MM.1S (cell line): ENCODE data around the gene METAP1D.

ENCODE experiments used
- DNase-seq: peaks from one replicate; pipeline ENCODE4 v3.0.0-alpha.2; 2015
- H2AFZ ChIP-seq: fragments of 300-600 bp; sonication (generic); 2 replicates; pipeline ENCODE4 v1.6.0; 2016; ENCODE audit warnings: antibody characterized with exemption, low read length
- H3F3A ChIP-seq: fragments of 300-600 bp; sonication (generic); 2 replicates; pipeline ENCODE4 v1.6.1; 2016; ENCODE audit warnings: mild to moderate bottlenecking, antibody characterized with exemption, low read length, moderate library complexity, mixed read lengths; ENCODE audit not compliant: insufficient read depth
- H3K27ac ChIP-seq: fragments of 300-600 bp; sonication (generic); 2 replicates; pipeline ENCODE4 v1.5.1; 2016; ENCODE audit warnings: mild to moderate bottlenecking, low read length
- H3K27me3 ChIP-seq: fragments of 300-600 bp; sonication (generic); replicated peaks from 2 replicates; pipeline ENCODE4 v1.6.0; 2016; ENCODE audit warnings: low read length; ENCODE audit not compliant: insufficient read depth
- H3K36me3 ChIP-seq: fragments of 300-600 bp; sonication (generic); replicated peaks from 2 replicates; pipeline ENCODE4 v1.6.1; 2016; ENCODE audit warnings: mild to moderate bottlenecking, low read length, mixed read lengths; ENCODE audit not compliant: insufficient read depth
- H3K4me1 ChIP-seq: fragments of 300-600 bp; sonication (generic); 2 replicates; pipeline ENCODE4 v1.6.1; 2016; ENCODE audit warnings: low read length, mixed read lengths
- H3K4me2 ChIP-seq: fragments of 300-600 bp; sonication (generic); 2 replicates; pipeline ENCODE4 v1.6.0; 2016; ENCODE audit warnings: low read depth, low read length
- H3K4me3 ChIP-seq: fragments of 300-600 bp; sonication (generic); 2 replicates; pipeline ENCODE4 v1.5.1; 2016; ENCODE audit warnings: low read length, mixed read lengths
- H3K79me2 ChIP-seq: fragments of 300-600 bp; sonication (generic); 2 replicates; pipeline ENCODE4 v1.6.1; 2016; ENCODE audit warnings: mixed run types, low read length, mixed read lengths
- H3K9ac ChIP-seq: fragments of 300-600 bp; sonication (generic); 2 replicates; pipeline ENCODE4 v1.6.1; 2016; ENCODE audit warnings: low read length, mixed read lengths
- H3K9me2 ChIP-seq: fragments of 300-600 bp; sonication (generic); replicated peaks from 2 replicates; pipeline ENCODE4 v1.6.1; 2016; ENCODE audit warnings: mild to moderate bottlenecking, low read length, mixed read lengths; ENCODE audit not compliant: insufficient read depth
- H3K9me3 ChIP-seq: fragments of 300-600 bp; sonication (generic); replicated peaks from 2 replicates; pipeline ENCODE4 v1.6.1; 2016; ENCODE audit warnings: mild to moderate bottlenecking, low read length, mixed read lengths; ENCODE audit not compliant: insufficient read depth
- H4K20me1 ChIP-seq: fragments of 300-600 bp; sonication (generic); 2 replicates; pipeline ENCODE4 v1.6.1; 2016; ENCODE audit warnings: mild to moderate bottlenecking, low read length, moderate library complexity, mixed read lengths; ENCODE audit not compliant: insufficient read depth
- CTCF ChIP-seq: fragments of 300-600 bp; sonication (generic); IDR thresholded peaks from 2 replicates; pipeline ENCODE4 v1.5.1; 2016; ENCODE audit warnings: antibody characterized with exemption, low read length, mixed read lengths
- EZH2 ChIP-seq: fragments of 300-600 bp; sonication (generic); optimal IDR thresholded peaks from 2 replicates; pipeline ENCODE3; 2017; ENCODE audit warnings: low read depth, mild to moderate bottlenecking, antibody characterized with exemption, low read length, mixed read lengths
- EZH2phosphoT487 ChIP-seq: fragments of 300-600 bp; sonication (generic); IDR thresholded peaks from 2 replicates; pipeline ENCODE4 v1.6.1; 2018; ENCODE audit warnings: antibody characterized with exemption, low read length

Gene METAP1D

GRCh38 chr2:172095146-172095904 lies 95.6 kb downstream of the METAP1D start:
- no peaks in the 10 kb centered on the region for H3K79me2 ChIP-seq
- no peaks in the 10 kb centered on the region for H3K9me3 ChIP-seq
- no peak overlapping the region for H3K27ac ChIP-seq
- TF ChIP-seq EZH2 (no peak), CTCF (no peak), EZH2phosphoT487 (no peak)
- H3K4me2 ChIP-seq = peak overlapping the region; percentile 88
- DNase-seq = peak; percentile 31
- no peaks in the 10 kb centered on the region for H4K20me1 ChIP-seq
- no peaks in the 10 kb centered on the region for H3K36me3 ChIP-seq
- H3F3A ChIP-seq = no peaks in the 10 kb centered on the region
- no peaks in the 10 kb centered on the region for H3K9me2 ChIP-seq
- H2AFZ ChIP-seq = peak overlapping the region; percentile 81
- H3K27me3 ChIP-seq = peaks cover 92% of the 10 kb centered on the region
- no peak overlapping the region for H3K9ac ChIP-seq
- no peaks in the 10 kb centered on the region for H3K4me1 ChIP-seq
- peak overlapping the region; percentile 73 for H3K4me3 ChIP-seq

- Histone ChIP-seq H3K27ac (no peak overlapping the region), H3K9ac (no peak overlapping the region)
Measured at GRCh38 chr2:172095905-172096625, 96.3 kb downstream of the METAP1D start.

More at GRCh38 chr2:172095905-172096625, 96.3 kb downstream of the METAP1D start:
- no peaks in the 10 kb centered on the region for H3K36me3 ChIP-seq
- no peaks in the 10 kb centered on the region for H3K9me3 ChIP-seq
- H3F3A ChIP-seq = no peaks in the 10 kb centered on the region
- peak overlapping the region; percentile 88 for H3K4me2 ChIP-seq
- H2AFZ ChIP-seq = peak overlapping the region; percentile 81
- peak overlapping the region; percentile 73 for H3K4me3 ChIP-seq
- TF ChIP-seq EZH2phosphoT487 (0 out of 2 replicates have a peak, but pooled peaks have one; percentile 32), EZH2 (no peak), CTCF (peak; percentile 26)
- H3K27me3 ChIP-seq = peaks cover 98% of the 10 kb centered on the region
- no peaks in the 10 kb centered on the region for H3K79me2 ChIP-seq
- no peaks in the 10 kb centered on the region for H3K4me1 ChIP-seq
- H3K9me2 ChIP-seq = no peaks in the 10 kb centered on the region
- H4K20me1 ChIP-seq = no peaks in the 10 kb centered on the region
- DNase-seq = no peak
